ELF-1 (cell line): ENCODE measurements around the gene TRABD2B.

ENCODE experiments used
- DNase-seq: peaks from one replicate; pipeline ENCODE4 v3.0.0-alpha.2; 2016; ENCODE audit warnings: low read depth, low spot score

TRABD2B gene

DNA sequence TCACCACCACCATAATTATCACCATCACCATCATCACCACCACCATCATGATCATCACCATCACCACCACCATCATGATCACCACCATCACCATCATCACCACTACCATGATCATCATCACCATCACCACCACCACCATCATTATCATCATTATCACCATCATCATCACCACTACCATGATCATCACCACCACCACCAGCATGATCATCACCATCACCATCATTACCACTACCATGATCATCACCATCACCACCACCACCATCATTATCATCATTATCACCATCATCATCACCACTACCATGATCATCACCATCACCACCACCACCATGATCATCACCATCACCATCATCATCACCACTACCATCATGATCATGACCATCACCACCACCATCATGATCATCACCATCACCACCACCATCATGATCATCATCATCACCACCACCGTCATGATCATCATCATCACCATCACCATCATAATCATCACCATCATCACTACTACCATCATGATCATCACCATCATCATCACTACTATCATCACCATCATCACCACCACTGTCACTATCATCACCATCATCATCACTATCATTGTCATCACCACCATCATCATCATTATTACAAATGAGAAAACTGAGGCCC, 60.2 kb downstream of the TRABD2B start:
- DNase-seq, result no peak

DNA sequence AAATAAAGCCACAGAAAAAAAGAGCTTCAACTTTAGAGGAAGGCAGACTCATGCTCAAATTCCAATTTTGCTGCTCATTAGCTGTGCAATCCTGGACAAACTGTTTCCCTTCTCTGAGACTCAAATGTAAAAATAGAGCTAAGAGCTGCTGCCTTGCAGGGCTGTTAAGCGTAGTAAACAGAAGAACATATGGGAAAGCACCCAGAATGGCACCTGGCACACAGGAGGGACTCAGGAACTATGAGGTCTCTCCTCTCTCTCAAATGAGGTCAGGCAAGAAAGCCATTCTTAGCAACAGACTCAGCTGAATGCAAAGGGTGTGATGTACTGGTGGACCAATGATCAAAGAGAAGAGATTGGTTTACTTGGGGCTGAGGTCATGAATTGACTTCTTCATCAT, 61.3 kb downstream of the TRABD2B start:
- DNase-seq, result no peak

DNA sequence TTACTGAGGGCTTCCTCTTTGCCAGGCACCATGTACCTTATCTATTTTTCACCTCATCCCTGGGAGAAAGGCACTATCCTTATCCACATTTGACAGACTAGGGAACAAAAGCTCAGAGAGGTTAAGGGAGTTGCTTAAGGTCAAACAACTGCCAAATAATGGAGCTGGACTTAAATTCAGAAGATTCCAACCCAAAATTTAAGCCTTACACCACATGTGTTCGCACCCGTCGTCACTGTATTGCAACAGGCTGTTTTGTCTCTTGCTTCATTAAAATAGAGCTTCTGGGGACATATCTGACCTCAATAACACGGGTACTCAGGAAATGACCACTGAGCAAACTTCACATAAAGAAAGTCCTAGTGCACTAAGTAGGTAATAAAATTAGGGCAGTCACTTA, 62.0 kb downstream of the TRABD2B start:
- no peak for DNase-seq

DNA sequence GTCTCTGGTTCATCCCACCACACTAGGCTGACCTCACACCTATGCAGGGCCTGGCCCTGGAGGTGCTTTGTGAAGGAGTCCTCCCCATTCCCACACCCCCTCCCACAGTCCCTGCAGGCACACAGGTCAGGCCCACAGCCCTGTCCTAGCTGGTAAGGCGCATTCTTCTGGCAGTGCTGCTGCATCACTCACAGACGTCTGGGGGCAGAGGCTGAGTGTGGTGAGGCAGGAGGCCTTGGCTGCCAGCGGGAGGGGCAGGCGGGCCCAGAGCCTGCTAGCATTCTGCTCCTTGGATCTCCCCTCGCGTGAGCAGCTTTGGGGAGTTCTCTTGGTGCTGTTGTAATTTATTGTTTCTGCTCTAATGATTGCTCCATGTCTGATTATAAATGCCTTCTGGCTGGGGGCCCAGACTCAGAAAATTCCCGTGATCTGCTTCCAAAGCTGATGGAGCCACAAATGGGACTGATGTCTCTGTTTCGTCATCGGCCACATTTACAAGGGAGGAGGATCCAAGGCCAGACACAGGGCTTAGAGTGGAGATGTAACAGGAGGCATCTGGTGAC, 62.9 kb downstream of the TRABD2B start:
- peak; percentile 54 for DNase-seq

DNA sequence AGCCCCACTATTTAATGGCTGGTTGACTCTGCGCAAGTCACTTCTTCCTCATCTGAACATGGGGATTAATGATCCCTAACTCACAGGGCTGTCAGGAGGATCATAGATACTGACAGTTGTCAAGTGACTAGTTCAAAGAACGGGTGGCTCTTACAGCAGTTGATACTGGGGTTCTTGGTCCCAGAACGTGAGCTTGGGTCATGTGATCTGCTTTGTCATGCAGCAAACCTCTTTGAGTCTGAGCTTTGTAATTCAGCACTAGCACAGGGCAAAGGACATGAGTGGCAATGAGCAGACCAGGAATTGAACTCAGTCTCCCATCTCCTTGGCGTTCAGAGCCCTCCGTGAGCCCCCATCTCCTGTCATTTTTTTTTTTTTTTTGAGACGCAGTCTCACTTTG, 64.4 kb downstream of the TRABD2B start:
- DNase-seq, result no peak

DNA sequence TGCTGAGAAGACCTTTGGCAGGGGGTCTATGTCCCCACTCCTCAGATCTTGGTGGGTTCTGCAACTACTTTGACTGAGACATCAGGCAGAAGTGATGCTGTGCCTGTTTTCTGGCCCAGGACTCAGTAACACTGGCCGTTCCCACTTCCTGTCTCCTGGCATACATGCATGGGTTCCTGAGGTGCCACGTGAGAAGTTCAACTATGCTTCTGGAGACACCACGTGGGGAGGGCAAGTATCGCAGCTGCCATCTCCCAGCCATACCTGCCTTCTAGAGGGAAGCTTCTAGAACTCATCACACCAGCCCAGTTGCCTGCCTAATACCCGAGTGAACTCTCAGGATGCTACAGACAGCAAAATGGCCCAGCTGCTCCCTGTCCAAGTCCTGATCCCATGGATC, 65.8 kb downstream of the TRABD2B start:
- DNase-seq, result peak; percentile 40

DNA sequence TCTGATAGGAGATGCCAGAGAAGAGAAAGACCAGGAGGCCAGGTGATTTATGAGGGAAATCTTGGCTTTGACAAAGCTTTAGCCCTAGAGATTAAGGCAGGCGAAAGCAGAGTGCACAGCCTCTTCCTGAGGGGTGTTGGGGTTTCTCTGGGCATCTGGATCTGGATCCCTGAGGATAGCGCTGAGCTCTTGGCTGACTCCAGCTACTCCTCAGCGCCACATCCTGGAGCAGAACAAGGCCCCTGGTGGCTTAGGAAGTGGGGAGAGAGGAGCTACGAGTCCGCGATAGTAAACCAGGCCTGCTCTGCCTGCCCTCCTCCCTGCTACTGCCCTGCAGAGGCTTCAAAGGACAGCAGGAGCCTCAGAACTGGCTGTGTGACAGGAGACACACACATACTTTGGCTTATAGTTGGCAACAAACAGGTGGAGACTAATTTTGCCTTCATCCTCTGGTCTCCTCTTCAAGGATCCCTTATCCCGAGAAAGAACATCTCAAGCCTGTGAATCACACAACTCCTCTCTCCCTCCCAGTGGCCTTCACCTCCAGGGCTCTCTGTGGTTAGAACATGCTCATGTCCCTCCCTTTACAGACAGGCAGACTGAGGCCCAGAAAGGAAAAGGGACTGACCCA, 66.9 kb downstream of the TRABD2B start:
- peak; percentile 51 for DNase-seq

DNA sequence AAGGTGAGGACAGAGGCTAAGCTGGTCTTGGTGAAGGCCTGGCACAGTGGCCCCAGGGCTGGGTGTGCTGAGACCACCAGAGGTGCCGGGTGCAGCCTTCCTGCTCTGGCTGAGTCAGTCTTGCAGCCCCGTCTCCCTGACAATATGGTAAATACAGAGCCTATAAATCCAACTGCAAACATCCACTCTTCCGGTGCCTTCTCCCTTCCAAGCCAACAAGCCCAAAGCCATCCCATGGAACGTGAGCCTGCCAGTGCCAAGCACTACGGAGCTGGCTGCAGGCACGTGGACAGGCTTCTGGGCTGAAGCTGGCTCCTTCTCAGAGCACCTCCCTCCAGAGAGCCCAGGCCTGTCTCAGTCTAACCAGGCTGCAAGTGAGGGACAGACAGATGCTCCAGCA, 70.0 kb downstream of the TRABD2B start:
- DNase-seq, result no peak

DNA sequence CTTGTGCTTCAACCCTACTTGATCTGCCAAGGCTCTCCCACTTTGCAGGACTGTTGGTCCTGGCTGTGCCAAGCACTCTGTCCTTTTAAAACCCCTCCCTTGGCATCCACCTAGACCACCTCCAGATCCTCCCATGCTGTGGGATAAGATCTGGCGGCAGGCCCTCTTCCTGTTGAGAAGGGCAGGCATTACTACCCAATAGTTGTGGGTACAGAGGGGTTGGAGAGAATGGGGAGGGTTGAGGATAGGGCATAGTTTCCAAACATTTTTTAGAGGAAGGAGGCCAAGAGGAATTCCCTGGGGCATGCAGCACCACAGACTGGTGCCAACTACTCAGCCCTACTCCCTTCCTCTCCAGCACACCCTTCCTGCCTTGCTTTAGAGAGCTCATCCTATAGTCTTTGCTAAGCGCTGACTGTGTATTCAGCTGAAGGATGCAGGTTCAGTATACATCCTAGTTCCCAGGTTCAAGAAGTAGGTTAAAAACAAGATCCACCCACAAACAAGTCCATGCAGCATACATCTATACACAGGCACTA, 70.7 kb downstream of the TRABD2B start:
- no peak for DNase-seq

DNA sequence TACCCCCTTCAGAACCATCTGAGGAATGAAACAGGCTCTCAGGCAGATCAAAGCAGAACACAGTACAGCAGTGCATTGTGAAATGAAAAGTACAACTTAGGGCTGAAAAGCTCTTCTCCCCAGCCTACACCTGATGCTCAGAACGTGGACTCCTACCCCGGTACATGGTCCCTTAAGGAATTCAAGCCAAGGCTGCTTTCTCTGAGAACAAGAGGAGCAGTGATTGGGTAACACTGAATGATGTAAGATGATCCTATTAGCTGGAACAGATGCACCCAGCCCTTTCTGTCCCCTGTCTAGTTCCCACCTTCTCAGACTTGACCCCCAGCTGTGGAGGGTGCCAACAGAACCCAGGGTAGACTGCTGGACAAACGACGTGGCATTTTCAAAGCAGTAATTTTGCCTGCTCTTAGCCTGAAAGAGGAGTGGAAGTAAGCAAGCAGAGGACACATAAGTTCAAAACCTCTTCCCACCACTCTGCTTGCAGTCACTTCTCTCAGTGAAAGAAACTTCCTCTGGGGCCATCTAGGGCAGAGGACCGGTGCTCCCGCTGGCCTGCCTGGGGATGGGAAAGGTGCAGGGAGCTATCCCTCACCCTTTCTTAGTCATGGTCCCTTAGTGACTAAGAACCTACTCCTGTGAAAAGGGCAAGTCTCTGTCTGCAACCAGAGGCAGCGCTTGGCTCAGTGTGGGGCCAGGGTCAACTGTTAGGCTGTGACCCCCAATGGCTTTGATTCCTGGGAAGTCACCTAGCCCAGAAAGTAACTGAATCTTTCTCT, 72.7 kb downstream of the TRABD2B start:
- no peak for DNase-seq

DNA sequence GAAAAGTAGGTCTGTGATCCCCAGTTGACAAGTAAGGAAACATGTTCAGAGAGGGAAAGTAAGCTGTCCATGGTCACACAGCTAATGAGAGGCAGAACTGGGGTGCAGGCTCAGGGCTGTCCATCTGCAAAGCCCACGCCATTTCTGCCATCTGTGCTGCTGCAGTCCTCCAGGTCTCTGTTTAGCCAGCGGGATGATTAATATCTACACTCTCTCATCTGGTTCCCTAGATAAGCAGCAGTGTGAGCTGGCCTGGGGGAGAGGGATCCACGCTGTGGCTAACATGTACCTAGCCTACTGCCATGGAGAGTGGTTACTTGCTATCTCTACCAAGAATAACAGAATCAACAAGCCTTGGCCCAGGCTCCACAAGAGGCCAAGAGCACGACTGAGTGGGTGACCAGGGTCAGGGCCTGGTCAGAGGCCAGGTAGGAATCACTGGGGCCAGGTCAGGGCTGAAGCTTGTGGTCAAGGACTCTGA, 75.2 kb downstream of the TRABD2B start:
- DNase-seq, result no peak

DNA sequence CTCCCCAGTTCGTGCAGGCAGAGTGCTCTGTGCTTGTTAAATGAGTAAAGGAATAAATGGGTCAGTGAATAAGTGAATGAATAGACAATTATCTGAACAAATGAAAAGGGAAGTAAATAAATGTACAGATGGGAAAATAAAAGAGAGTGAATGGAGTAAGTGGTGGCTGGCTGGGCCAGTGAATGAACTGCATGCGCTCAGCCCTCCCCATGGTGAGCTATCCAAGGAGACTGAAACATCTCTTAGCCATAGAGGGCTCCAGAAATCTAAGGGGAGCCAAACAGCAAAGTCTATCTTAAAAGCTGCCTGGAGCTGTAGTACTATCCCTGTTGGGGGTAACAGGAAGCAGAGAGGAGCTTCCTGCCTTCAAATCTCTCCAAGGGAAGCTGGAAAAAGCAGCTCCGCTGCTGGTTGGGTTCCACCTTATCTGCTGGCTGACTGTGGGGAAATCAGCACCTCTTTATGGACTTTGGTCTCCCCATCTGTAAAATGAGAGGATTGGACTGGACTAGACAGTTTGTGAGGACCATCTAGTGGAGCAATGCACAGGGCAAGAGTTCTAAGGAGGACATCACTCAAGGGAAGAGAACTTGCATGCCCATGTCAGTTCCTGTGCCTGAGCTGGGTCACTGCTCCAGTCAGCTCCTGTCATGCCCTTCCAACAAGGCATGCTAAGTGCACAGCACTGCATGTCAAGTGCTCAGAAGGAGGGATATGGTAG, 77.9 kb downstream of the TRABD2B start:
- no peak for DNase-seq

DNA sequence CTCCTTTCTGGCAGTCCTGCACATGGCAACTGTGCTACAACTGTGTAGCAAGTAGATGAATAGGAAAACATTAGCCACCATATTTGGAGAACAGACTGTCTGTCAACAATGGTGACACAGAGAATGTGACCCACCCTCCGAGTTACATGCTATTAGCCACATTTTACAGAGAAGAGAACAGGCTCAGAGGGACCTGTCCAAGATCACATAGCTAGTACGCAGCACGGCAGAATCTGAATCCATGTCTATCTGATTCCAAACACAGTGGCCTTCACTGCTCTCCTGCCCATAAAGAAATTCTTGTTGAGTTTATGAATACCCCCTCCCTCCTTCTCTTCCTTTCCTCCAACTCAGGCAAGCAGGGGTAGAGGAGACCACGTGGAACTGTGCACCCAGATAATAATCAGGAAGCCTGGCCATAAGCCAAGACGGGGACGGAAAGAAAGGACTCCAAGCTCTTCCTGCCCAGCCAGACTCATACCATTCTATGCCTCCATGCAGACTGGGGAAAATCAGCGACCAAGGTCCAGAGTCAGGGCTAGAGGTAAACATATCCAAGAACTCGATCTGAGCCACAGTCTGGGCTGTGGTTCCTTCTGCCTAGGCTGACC, 78.8 kb downstream of the TRABD2B start:
- no peak for DNase-seq

DNA sequence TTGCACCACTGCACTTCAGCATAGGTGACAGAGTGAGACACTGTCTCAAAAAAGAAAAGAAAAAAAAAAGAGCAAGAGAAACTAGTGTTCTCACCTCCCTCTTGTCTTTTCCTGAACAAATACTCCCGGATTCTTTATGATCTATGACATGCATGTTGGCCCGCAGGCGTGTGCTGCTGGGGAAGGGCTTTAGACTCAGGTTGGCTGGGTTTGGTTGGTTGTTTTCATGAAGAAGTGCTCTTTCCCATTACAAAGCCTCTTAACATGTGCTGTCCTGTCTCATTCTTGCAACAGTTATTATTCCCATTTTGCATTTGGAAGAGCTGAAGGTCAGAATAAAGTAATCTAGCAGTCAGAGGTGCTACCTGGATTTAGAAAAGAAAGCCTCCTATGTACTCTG, 79.5 kb downstream of the TRABD2B start:
- DNase-seq, result no peak

DNA sequence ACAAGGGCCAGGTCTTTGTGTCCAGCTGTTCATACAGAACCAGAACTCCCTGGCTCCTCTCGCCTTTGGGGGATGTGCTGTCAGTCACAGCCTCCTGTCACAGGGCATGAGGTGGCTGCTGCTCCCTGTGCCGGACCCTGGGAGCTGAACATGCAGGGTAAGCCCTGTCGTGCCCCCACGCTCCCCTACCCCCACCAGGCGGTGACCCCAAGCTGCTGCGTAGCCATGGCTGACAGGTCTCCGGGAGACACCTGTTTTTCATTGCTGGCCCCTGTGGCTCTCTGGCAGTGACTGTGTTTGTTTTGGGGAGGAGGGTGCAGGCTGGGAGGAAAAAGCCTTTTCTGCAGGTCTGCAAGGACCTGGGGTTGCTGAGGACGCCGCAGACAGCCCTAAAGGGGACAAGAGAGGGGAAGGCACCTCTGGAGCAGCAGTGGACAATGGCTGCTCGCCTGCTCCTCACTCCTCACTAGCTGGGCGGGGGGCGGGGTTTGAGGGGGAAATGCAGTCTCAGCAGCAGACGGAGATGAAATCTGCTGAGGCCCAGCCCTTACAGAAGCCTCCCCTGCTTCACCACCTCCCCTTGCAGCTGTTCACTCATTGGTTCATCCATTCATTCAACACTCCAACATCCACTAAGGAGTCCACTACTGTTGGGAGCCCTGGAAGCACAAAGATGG, 81.4 kb downstream of the TRABD2B start:
- no peak for DNase-seq

DNA sequence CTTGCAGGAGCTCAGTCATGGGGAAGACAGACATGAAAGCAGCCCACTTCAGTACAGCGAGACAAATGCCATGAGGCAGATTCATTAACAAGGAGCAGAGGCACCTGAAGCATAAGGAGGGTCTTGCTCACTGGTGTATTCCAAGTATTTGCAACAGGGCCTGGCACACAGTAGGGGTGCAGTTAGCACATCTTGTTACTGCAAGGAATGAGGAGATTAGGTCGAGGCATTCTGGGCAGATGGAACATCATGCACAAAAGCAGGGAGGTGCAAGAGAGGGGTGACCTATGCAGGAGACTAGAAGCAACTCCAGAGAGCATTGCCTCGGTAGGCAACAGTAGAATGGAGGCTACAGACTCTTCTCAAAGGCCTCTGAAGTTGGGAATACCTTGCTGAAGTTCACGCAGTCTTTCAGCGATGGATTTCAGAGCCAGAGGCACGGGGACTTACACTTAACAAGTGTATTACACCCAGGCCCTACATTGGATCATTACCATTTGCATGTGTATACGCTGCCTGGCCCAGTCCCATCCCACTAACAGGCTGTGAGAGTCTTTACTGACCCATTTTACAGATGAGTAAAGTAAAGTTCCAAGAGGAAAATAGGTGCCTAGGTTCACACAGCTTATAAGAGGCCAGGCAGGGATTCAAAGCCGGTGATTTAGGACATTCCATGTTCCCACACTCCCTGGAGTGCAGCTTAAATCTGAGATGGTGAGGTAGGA, 82.1 kb downstream of the TRABD2B start:
- no peak for DNase-seq

DNA sequence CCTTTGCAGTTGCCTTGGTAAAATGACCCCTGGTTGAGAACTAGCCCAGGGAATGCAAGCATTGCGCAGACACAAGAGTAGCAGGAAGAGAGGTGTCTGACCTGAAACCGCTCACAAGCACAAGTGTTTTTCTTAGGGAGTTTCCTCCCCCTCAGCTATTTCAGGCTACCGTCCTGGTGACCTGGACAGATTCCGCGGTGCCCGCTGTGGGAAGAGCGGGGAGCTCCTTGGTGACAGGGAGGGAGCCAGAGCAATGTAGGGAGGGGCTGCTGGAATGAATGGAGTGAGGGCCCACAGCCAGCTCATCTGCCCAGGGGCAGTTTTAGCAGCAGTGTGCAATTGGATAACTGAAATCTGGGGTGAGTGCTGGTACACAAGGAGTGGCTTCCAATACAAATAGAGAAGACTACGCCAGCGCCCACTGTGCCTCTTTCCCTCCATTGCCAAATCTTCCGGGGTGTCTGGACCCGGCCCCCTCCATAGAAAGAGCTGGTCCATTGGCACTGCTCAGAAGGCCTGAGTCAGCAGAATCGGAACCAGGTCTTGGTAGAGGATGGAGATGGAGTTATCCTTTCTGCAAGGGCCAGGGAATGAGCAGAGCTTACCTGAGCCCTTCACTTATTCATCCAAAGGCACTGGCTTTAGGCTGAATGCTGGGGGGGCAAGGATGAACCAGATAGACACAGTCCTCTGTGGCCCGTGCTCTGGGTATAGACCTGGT, 82.8 kb downstream of the TRABD2B start:
- DNase-seq, result no peak

DNA sequence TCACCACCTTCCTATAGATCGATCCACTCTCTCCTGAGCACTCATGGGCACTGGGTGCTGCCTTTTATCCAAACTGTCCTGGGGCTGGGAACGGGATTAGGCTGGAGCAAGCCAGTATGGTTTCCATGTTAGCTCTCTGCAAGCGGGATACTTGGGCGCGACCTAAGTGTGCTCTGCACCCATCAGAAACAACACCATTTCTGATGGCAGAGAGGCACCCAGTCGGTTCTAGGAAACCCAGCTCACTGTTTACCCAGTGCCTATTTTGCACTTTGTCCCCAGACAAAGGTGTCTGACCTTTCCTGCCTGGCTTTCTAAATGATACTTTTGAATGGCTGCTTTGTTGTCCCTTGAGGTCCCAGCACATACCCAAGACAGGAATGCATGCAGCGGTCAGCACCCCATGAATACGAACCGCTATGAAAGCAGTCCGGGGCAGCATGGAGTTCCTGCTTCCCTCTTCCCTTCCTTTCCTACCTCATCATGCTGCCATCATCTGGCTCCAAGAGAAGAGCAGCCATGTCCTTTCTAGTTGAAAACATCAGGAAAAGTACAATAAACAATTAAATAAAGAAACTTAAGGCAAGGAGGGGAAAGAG, 83.9 kb downstream of the TRABD2B start:
- DNase-seq, result no peak

DNA sequence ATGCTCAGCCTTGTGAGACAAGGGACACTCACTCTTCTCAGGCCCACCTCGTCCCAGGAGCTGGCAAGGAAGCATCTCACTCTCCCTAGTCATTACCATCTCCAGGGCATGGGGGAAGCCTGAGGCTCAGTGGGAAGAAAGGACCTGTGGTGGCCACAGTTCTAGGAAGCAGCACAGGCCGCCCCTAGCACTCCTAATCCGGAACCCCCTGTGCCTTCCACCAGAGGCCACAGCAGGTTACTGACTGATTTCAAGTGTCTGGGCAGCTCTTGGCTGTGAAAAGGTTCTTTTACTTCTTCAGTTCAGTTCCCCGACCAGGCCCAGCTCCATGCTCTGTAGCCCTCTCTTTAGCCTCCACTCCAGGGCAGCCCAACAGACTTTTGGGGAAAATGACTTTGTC, 84.4 kb downstream of the TRABD2B start:
- DNase-seq, result no peak
